Thoracic aorta (tissue), 2 donors: ENCODE data around the gene IKBIP. TPM values are rescaled to one million over a fixed set of nuclear protein-coding genes. Genes with fewer than 3 reads are reported as not detected.
"Not testable (repeated sequence)": the region's sequence is repeated elsewhere in the genome, so short reads cannot be mapped to it uniquely, and the experiment has no call there.

Source experiments
- ATAC-seq: fragments of 150-250 bp; one replicate; pipeline ENCODE4 v1.8.0; 2017; ENCODE audit warnings: low read depth; ENCODE audit not compliant: insufficient number of reproducible peaks, low FRiP score
- DNase-seq: peaks from one replicate; pipeline ENCODE4 v3.0.0-alpha.2; 2020; ENCODE audit warnings: low spot score
- H3K27ac ChIP-seq, 2 donors: fragments of 200-600 bp; sonication (generic); 1 replicate in 1 of 2; 2 replicates in 1 of 2; pipeline ENCODE4 v1.5.1; 2016; ENCODE audit warnings: mild to moderate bottlenecking in 2 of 2, moderate library complexity in 2 of 2
- H3K27me3 ChIP-seq: fragments of 200-600 bp; sonication (generic); replicated peaks from 2 replicates; pipeline ENCODE4 v1.6.0; 2016; ENCODE audit warnings: mild to moderate bottlenecking; ENCODE audit not compliant: insufficient read depth
- H3K36me3 ChIP-seq: fragments of 200-600 bp; sonication (generic); one replicate; pipeline ENCODE4 v1.5.1; 2016
- H3K4me1 ChIP-seq, 2 donors: fragments of 200-600 bp; sonication (generic); 1 replicate in 1 of 2; 2 replicates in 1 of 2; pipeline versions ENCODE4 v1.5.1 to v1.6.0; 2016; ENCODE audit warnings: low read depth in 2 of 2, mild to moderate bottlenecking in 1 of 2; ENCODE audit not compliant: control insufficient read depth in 1 of 2
- H3K4me3 ChIP-seq: fragments of 200-600 bp; sonication (generic); 2 replicates; pipeline ENCODE4 v1.5.1; 2016; ENCODE audit warnings: mild to moderate bottlenecking
- H3K9me3 ChIP-seq: fragments of 200-600 bp; sonication (generic); 2 replicates; pipeline ENCODE4 v1.5.1; 2016
- total RNA-seq, 2 donors: library from RNA; depleted of rRNA; stranded (reverse); fragments of >200 nt; gene quantifications; one replicate each; pipeline versions ENCODE4 v1.1.0 to v1.2.3, GENCODE V29; 2016
- TF ChIP-seq, protein P1 (sequence below): fragments of 200-600 bp; sonication (generic); IDR thresholded peaks from one replicate; pipeline ENCODE4 v1.5.1; 2019; ENCODE audit warnings: antibody characterized with exemption

Gene IKBIP
- total RNA-seq, 2 donors from 2014 or later: 12.3 to 15.2 TPM

DNA sequence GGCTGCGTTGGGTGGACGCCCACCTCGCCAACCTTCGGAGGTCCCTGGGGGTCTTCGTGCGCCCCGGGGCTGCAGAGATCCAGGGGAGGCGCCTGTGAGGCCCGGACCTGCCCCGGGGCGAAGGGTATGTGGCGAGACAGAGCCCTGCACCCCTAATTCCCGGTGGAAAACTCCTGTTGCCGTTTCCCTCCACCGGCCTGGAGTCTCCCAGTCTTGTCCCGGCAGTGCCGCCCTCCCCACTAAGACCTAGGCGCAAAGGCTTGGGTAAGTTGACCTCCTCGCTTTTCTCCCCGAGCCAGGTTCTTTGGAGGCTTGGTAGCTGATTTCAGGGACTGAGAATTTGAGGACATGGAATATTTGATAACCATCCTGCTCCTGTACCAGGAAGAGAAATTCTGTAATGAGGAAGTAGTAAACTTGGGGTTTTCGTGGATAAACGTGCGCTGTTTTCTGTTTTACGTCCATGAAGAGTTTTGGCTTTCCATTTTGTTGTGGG is 1.0 kb upstream of the IKBIP start:
- DNase-seq (no peak), ATAC-seq (no peak)
- Histone ChIP-seq H3K27ac (peak overlapping the region; percentile 66 to 73), H3K36me3 (peaks cover 7% of the 10 kb centered on the region), H3K4me1 (peaks cover 0 to 39% of the 10 kb centered on the region in 2 donors), H3K4me3 (peak overlapping the region; percentile 92), H3K27me3 (no peaks in the 10 kb centered on the region), H3K9me3 (no peaks in the 10 kb centered on the region)
- TF ChIP-seq, protein P1, sequence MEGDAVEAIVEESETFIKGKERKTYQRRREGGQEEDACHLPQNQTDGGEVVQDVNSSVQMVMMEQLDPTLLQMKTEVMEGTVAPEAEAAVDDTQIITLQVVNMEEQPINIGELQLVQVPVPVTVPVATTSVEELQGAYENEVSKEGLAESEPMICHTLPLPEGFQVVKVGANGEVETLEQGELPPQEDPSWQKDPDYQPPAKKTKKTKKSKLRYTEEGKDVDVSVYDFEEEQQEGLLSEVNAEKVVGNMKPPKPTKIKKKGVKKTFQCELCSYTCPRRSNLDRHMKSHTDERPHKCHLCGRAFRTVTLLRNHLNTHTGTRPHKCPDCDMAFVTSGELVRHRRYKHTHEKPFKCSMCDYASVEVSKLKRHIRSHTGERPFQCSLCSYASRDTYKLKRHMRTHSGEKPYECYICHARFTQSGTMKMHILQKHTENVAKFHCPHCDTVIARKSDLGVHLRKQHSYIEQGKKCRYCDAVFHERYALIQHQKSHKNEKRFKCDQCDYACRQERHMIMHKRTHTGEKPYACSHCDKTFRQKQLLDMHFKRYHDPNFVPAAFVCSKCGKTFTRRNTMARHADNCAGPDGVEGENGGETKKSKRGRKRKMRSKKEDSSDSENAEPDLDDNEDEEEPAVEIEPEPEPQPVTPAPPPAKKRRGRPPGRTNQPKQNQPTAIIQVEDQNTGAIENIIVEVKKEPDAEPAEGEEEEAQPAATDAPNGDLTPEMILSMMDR: no peak

DNA sequence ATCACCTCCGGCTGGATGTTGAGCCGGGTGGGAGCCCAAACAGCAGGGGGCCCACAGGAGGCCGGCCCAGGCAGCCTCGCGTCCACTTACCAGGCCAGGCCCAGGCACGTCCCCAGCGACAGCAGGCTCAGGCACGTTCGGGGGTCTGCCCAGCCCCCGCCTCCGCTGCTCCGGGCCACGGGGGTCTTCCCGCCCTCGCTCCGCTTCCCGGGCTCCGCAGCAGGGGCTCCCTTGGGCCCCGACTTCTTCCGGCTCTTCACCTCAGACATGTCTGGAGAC is 216 bp downstream of the IKBIP start:
- peak overlapping the region; percentile 92 for H3K4me3 ChIP-seq
- peaks cover 0 to 39% of the 10 kb centered on the region in 2 donors for H3K4me1 ChIP-seq
- TF ChIP-seq, protein P1: no peak
- DNase-seq (no peak), ATAC-seq (no peak)
- H3K27ac ChIP-seq: peak overlapping the region; percentile 66 to 73
- no peaks in the 10 kb centered on the region for H3K36me3 ChIP-seq
- H3K27me3 ChIP-seq: no peaks in the 10 kb centered on the region
- H3K9me3 ChIP-seq: no peaks in the 10 kb centered on the region

GRCh38 chr12:98642801-98643200 is 1.8 kb downstream of the IKBIP start:
- peak overlapping the region; percentile 92 for H3K4me3 ChIP-seq
- not testable (repeated sequence) for H3K27ac ChIP-seq, DNase-seq, H3K9me3 ChIP-seq, ATAC-seq, H3K27me3 ChIP-seq, H3K36me3 ChIP-seq
- H3K4me1 ChIP-seq: peaks cover 0 to 33% of the 10 kb centered on the region in 2 donors

- Histone ChIP-seq H3K9me3 (no peaks in the 10 kb centered on the region), H3K27me3 (no peaks in the 10 kb centered on the region), H3K27ac (no peak overlapping the region), H3K36me3 (no peaks in the 10 kb centered on the region), H3K4me3 (no peak overlapping the region), H3K4me1 (peaks cover 0 to 15% of the 10 kb centered on the region in 2 donors)
- TF ChIP-seq, protein P1: no peak
- ATAC-seq (no peak), DNase-seq (no peak)
Measured at GRCh38 chr12:98639491-98639890, 5.1 kb downstream of the IKBIP start.

GRCh38 chr12:98638009-98638408 is 6.6 kb downstream of the IKBIP start:
- Histone ChIP-seq H3K36me3 (peaks cover 2% of the 10 kb centered on the region), H3K4me1 (peaks cover 0 to 5% of the 10 kb centered on the region in 2 donors), H3K9me3 (no peaks in the 10 kb centered on the region), H3K27ac (no peak overlapping the region), H3K27me3 (no peaks in the 10 kb centered on the region), H3K4me3 (no peak overlapping the region)
- ATAC-seq (no peak), DNase-seq (no peak)
- TF ChIP-seq, protein P1: no peak

- Histone ChIP-seq H3K36me3 (peaks cover 6% of the 10 kb centered on the region), H3K27ac (no peak overlapping the region), H3K4me3 (no peak overlapping the region), H3K9me3 (no peaks in the 10 kb centered on the region), H3K27me3 (no peaks in the 10 kb centered on the region), H3K4me1 (no peaks in the 10 kb centered on the region)
- DNase-seq: no peak
- ATAC-seq: no peak
- TF ChIP-seq, protein P1: no peak
Measured at GRCh38 chr12:98637068-98637467, 7.5 kb downstream of the IKBIP start.
